GM19328 (cell line): ENCODE measurements around the gene FILIP1L.
"Not testable (repeated sequence)": the region's sequence is repeated elsewhere in the genome, so short reads cannot be mapped to it uniquely, and the experiment has no call there.

Experiments used
- ATAC-seq: cut with Tn5 transposase; IDR thresholded peaks from one replicate; pipeline ENCODE4 v1.9.1; 2021; ENCODE audit warnings: mild to moderate bottlenecking, moderate library complexity; ENCODE audit not compliant: unreplicated experiment

FILIP1L gene

GRCh38 chr3:100099621-100100020, 14.7 kb downstream of the FILIP1L start:
- no peak for ATAC-seq

- ATAC-seq = no peak
These were observed 15.6 kb downstream of the FILIP1L start for GRCh38 chr3:100098784-100099070.

DNA sequence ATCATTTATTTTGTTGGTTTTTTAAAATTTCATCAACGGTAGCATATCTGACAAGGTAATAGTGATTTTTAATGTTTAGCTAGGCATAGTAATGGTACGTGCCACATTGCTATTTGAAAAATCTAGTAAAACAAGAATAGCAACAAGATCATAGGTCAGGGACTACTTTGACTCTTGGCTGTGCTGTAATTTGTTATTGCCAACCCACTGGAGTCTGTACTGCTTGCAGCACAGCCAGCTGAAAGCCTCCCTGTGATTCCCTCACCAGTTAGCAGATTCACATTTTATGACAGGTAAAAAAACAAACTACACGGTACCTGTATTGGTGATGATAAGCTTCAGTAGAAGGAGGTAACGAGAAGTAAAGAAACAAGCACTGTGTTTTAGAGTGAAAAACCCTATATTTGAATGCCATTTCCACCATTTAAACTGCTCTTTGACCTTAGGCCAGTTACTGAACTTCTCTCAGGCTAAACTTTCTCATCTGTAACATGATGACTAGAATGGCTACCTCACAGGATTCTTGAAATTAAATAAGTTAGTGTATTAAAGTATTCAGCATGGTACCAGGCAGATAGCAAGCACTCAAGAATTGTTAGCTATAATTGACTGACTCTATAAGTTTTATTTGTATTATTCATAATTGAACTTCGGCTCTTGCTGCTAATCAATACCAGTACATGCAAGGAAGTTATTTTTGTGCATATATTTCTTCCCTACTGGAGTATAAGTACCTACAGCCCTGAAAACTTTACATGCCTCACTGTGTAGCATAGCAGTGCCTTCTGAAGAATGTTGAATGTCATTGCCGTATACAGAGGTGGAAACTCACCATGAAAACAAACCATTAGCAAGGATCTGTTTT, 16.1 kb downstream of the FILIP1L start:
- no peak for ATAC-seq

DNA sequence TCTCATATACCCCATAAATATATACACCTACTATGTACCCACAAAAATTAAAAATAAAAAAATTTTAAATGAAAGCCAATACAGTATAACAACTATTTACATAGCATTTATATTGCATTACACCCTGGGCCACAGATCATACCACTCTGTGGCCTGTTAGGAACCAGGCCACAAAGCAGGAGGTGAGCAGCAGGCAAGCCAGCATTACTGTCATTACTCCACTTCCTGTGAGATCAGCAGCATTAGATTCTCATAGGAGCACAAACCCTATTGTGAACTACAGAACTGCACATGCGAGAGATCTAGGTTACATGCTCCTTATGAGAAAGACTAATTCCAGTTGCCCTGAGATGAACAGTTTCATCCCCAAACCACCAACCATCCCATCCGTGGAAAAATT, 17.4 kb downstream of the FILIP1L start:
- no peak for ATAC-seq

GRCh38 chr3:100096286-100096685, 18.0 kb downstream of the FILIP1L start:
- ATAC-seq = not testable (repeated sequence)

GRCh38 chr3:100093831-100094230, 20.5 kb downstream of the FILIP1L start:
- no peak for ATAC-seq

GRCh38 chr3:100090669-100091005, 23.7 kb downstream of the FILIP1L start:
- peak; percentile 5 for ATAC-seq

GRCh38 chr3:100089812-100090668, 24.3 kb downstream of the FILIP1L start:
- peak; percentile 59 for ATAC-seq

- no peak for ATAC-seq
These were observed 25.4 kb downstream of the FILIP1L start for GRCh38 chr3:100088735-100089368.

DNA sequence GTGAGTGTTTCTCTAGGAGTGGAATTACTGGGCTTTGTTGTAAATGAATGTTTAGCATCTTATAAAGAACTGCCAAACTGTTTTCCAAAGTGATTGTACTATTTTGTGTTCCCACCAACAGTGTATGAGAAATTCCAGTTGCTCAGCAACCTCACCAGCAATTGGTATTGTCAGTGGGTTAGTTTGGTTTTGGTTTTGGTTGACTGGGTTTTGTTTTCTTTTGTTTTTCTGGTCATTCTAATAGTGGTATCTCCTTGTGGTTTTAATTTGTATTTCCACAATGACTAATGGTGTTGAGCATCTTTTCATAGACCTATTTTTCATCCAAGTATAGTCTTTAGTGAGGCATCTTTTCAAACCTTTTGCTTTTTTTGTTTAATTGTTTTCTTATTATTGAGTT, 27.1 kb downstream of the FILIP1L start:
- ATAC-seq = peak; percentile 89

DNA sequence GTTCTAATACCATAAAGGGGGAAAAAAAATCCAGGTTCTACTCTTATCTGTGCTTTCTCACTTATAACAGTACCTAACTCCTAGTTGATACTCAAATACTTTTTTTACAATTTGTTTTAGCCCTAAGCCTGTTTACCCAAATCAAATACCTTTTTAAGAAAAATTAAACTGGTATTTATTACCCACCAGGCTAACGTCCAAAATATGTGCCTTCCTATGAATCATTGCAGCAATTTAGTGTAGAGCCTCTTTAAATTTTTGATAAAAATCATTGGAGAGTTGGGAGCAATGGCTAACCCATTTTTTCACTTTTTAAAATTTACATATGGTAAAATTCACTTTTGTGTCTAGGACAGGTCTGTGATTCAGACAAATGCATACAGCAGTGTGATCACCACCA, 27.9 kb downstream of the FILIP1L start:
- ATAC-seq = no peak

DNA sequence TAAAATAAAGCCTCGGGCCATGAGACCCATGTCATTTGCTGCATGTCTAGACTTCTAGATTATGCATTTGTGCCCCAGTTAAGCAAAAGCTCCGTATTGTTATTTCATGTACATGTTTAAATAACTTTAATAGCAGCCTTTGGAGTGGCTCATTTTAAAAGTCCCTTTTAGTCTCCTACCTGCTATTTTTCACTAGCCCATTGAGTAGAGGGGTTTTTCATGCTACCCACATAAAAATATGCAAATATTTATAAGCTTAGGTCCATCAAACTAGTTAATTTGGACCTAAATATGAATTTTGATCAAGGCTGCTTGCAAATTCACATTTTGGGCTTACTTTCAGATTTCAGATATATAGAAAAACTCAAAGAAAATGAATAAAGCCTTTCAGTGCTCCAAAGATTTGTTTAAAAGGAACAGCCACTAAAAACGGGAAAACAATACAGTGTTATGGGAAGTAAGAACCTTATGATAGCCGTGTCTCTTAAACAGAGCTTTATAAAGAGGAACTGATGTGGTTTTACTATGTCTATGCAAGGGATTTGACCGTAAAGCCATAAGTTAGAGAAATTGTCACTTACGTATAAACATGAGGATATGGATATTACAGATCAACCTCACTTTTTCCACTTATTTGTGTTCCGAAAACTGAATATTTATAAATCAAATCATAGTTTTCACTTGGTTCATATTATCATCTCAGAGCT, 30.0 kb downstream of the FILIP1L start:
- no peak for ATAC-seq

GRCh38 chr3:100083209-100083608, 31.1 kb downstream of the FILIP1L start:
- no peak for ATAC-seq

DNA sequence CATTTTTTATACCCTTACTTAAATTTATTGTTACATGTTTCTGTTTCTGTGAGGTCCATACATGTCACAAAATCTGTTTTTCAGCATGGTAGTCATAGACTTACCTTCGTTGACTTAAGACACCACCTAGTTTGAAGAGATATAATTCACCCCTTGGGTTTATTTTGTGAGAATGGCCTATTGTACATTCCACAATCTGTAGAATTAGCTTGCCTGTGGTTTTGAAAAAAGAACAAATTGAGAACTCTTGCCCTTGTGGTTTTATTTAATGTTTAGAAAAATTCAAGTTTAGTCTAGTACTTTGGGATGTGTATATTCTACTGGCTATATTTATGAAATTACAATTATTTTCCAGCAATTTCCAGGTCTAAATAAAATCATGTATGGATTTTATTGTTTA, 31.6 kb downstream of the FILIP1L start:
- ATAC-seq = no peak

DNA sequence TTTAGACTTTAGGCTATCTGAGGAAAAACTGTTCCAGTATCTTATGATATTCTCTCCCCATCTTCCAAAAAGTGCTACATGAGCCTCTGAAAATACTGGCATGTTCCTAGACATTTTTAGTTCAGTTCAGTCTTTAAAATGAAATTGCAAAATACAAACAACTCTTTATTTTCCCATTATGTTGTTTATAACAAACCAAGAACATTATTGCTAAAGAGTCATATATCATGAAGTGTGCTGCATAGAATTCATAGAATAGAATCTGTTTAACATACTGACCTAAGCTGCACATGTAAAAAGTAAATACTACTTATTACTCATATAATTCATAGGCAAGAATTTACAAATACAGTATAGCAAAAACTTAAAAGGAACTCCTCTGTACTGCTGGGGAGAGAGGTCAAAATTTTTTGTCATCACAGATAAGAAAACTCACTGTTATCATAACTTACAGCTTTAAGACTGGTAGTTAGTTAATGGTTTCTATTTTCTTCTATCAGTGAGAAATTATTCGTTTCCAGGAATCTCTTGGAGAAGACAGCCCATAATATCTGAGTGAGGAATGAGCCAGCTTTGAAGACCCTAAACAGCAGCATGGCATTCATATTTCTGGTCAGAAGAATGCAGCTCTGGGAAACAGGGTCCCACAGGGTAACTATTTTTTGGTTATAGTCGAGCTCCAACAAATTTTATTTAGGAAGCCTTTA, 32.2 kb downstream of the FILIP1L start:
- no peak for ATAC-seq

DNA sequence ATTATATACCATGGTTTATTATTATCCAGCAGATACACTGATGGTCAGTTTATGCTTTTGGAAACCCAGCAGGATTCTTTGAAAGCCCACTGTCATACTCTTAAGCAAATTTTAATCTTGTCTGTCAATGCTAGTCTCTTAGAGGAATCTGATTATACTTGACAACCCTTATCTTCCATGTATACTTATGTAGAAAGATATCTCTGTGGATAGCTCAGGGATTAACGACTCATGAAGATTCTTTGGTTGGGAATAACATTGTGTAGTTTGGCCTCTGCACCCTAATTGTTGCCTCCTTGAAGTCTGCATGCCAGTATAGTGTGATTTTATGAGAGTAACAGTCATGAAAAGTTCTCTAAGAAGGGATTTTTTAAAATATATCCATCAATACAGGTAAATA, 33.0 kb downstream of the FILIP1L start:
- ATAC-seq = no peak

DNA sequence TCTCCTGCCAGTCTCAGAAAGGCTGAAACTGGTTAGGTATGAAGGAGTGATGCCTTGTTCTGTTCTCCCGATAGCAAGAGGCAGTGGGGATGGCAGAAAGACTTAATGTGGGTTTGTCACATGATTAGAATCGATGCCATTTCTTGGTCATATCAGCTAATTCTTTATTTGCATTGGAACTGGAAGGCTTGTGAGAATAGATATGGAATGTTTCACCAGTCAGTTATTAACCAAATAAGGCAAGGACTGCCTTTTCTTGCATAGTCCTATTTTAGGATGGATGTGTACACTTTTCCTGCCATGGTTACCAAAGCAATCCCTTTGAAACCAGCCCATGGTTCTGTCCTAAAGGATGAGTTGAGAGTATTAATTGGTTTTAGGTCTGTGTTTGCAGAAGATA, 33.7 kb downstream of the FILIP1L start:
- no peak for ATAC-seq

GRCh38 chr3:100079328-100079727, 35.0 kb downstream of the FILIP1L start:
- ATAC-seq = no peak

GRCh38 chr3:100076731-100077529, 37.4 kb downstream of the FILIP1L start:
- ATAC-seq = no peak
